ENCODE measurements around the gene SEL1L3.

The SEL1L3 gene

GRCh38 chr4:25729564-25729963 is 133.2 kb downstream of the SEL1L3 start:
- no peak for DNase-seq (ENCODE audit: low spot score)

- no peak for DNase-seq (ENCODE audit: low spot score)
These were observed 133.9 kb downstream of the SEL1L3 start for GRCh38 chr4:25728886-25729285.

GRCh38 chr4:25727711-25728493 is 134.9 kb downstream of the SEL1L3 start:
- no peak for DNase-seq (ENCODE audit: low spot score)

- no peak for DNase-seq (ENCODE audit: low spot score)
These were observed 136.9 kb downstream of the SEL1L3 start for GRCh38 chr4:25725870-25726269.

GRCh38 chr4:25723409-25723808 is 139.4 kb downstream of the SEL1L3 start:
- DNase-seq (ENCODE audit: low spot score) = no peak

- DNase-seq (ENCODE audit: low spot score) = no peak
These were observed 139.8 kb downstream of the SEL1L3 start for GRCh38 chr4:25722964-25723363.

GRCh38 chr4:25713812-25714211 is 149.0 kb downstream of the SEL1L3 start:
- DNase-seq (ENCODE audit: low spot score) = no peak

- no peak for DNase-seq (ENCODE audit: low spot score)
These were observed 150.2 kb downstream of the SEL1L3 start for GRCh38 chr4:25712611-25713010.

- no peak for DNase-seq (ENCODE audit: low spot score)
These were observed 152.2 kb downstream of the SEL1L3 start for GRCh38 chr4:25710637-25711036.

- no peak for DNase-seq (ENCODE audit: low spot score)
These were observed 158.3 kb downstream of the SEL1L3 start for GRCh38 chr4:25704516-25704915.

GRCh38 chr4:25703731-25704388 is 158.9 kb downstream of the SEL1L3 start:
- DNase-seq (ENCODE audit: low spot score) = no peak

GRCh38 chr4:25702848-25703247 is 159.9 kb downstream of the SEL1L3 start:
- no peak for DNase-seq (ENCODE audit: low spot score)

- DNase-seq (ENCODE audit: low spot score) = no peak
These were observed 162.1 kb downstream of the SEL1L3 start for GRCh38 chr4:25700661-25701060.

GRCh38 chr4:25697516-25697915 is 165.3 kb downstream of the SEL1L3 start:
- no peak for DNase-seq (ENCODE audit: low spot score)
